Stomach (tissue), 4 donors: ENCODE results near the gene ANKRD40CL.

Source experiments
- POLR2AphosphoS5 ChIP-seq, 3 donors: sonication (generic); formaldehyde crosslinking; IDR thresholded peaks; one replicate each; pipeline ENCODE4 v1.6.1; 2016; ENCODE audit warnings: antibody characterized with exemption in 3 of 3
- TF ChIP-seq, protein P1 (sequence below), 7 experiments: fragments of 450-650 bp in 4 of 7; fragments of 200-600 bp in 3 of 7; sonication (generic) in 3 of 7; IDR thresholded peaks; one replicate each; pipeline ENCODE4 v1.5.1; 2016 to 2019; ENCODE audit warnings: antibody characterized with exemption in 7 of 7, control low read depth in 2 of 7, mild to moderate bottlenecking in 1 of 7

DNA sequence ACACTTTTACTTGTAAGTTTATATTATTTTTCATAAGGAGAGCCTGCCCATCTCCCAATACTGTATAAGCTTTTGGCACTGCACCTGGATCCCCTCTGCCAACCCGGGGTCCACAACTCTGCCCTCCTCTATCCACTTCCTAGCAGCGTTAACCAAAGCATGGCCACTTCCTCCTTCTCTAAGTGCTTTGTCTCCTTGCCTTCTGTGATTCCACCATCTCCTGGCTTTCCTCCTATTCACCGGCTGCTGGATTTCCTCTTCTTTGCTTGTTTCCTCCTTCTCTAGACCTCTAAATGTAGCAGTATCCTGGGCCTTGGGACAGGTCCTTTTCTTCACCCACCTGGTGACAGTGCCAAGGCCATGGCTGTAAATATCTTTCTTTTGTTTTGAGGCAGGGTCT, 48.1 kb upstream of the ANKRD40CL start:
- TF ChIP-seq, protein P1, sequence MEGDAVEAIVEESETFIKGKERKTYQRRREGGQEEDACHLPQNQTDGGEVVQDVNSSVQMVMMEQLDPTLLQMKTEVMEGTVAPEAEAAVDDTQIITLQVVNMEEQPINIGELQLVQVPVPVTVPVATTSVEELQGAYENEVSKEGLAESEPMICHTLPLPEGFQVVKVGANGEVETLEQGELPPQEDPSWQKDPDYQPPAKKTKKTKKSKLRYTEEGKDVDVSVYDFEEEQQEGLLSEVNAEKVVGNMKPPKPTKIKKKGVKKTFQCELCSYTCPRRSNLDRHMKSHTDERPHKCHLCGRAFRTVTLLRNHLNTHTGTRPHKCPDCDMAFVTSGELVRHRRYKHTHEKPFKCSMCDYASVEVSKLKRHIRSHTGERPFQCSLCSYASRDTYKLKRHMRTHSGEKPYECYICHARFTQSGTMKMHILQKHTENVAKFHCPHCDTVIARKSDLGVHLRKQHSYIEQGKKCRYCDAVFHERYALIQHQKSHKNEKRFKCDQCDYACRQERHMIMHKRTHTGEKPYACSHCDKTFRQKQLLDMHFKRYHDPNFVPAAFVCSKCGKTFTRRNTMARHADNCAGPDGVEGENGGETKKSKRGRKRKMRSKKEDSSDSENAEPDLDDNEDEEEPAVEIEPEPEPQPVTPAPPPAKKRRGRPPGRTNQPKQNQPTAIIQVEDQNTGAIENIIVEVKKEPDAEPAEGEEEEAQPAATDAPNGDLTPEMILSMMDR (IDR thresholded peaks at IDR 0.05) = no peak
- no peak for TF ChIP-seq POLR2AphosphoS5 (IDR thresholded peaks at IDR 0.05)
